ENCODE results near the gene MVB12B. TPM values are rescaled to one million over a fixed set of nuclear protein-coding genes. Genes with fewer than 3 reads are reported as not detected.

MVB12B gene
- polyA plus RNA-seq, 3 donors, result 1.9 to 6.2 (median 4.7) TPM

DNA sequence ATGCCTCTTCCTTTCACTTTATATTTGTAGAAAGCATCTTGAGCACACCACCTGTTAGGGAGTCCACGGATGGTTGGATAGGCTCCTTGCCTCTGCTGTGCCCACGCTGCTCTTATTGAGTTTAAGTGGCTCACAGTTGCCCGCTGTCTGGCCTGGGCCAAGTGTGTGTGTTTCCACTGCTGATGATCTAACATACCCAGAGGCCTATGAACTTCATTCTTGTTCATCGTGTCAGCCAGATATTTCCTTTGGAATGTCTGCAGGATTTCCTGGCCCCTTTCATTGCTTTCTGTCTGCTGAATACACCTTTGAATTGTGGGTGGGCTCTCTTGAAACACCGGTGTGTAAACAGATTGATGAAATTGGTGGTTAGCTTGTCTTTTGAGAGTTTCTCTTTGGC, 46.6 kb downstream of the MVB12B start:
- 60 to 82% (median 64%) methylated on average over 5 of the region's 5 CpGs for WGBS, 3 donors
- H3K27ac ChIP-seq (ENCODE audit: low read depth, low read length), result no peak overlapping the region

DNA sequence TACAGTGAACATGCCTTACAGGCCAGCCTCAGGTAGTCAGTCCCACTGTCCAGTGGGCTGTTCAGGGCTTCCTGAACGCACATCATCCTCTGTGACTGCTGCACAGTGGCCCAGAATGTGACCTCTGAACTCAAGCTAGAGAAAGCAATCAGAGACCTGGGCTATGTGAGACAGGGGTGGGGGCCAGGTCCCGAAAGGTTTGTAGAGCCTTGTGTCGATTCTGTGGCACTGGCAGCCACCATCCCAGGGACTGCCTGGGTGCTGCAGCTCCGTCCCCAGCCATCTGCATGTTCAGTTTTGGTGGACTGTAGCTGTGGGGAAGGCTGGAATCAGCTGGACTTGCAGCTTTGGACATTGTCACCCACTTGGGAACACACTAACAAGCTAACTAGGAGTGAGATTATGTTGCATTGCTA, 47.7 kb downstream of the MVB12B start:
- WGBS, 3 donors, result 88 to 93% (median 93%) methylated on average over 4 of the region's 4 CpGs
- no peak overlapping the region for H3K27ac ChIP-seq (ENCODE audit: low read depth, low read length)

DNA sequence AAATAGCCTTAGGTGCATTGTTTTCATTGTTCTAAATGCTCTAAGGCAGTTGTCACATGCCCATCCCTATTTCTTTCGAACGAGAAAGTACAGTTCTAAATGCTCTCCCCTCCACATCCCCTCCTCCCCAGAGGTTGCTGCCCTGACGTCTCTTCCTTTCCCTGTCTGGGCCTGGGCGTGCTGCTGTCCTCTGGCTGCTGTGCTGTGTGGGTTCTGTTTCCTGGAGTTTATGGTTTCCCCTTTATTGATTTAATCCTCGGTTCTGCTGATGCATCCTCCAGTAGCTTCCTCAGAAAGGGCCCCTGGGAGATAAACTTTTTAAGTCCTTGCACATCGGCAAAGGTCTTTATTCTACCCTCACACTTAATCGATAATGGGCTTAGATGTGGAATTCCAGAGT, 48.8 kb downstream of the MVB12B start:
- 14 to 60% (median 15%) methylated on average over 7 of the region's 7 CpGs for WGBS, 3 donors

DNA sequence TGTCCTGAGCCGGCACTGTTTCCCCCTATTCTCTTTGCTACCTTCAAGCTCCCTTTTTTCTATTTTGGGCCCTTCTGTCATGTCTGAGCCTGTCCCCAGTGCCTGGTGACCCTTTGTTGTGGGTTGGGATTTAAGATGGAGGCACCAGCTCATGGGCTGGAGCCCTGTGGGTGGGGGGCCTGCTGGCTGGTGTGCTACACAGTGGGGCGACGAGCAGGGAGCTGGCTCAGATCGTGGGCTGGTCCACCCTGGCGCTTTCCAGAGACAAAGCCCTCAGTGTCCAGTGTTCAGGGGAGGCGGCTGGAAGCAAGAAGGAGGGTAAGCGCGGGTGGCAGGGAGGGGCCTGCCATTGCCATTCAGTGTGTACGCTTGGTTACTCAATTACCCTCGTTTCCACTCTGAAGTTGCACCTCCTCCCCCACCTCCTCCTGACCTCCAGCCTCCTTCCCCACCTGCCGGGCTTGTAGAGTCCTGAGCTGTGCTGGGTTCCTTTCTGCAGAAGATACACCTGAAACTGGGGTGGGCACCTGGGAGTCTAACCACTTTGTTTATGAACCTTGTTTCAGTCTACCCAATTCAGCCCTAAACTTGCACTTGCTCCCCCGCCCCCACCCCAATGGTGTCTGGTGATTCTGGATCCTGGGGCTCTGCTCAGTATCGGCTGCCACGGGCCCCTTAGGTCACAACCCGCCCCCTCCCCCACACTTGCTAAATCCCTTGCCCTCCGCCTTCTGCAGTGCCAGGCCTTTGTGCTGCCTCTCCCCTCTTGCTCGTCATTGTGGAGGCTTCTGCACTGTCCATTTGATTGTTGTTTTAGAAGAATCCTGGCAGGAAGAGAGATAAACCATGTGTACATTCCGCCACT, 49.9 kb downstream of the MVB12B start:
- no peak overlapping the region for H3K27ac ChIP-seq (ENCODE audit: low read depth, low read length)
- 67 to 72% (median 70%) methylated on average over 18 of the region's 18 CpGs for WGBS, 3 donors

More for the DNA sequence above, 48.8 kb downstream of the MVB12B start:
- H3K27ac ChIP-seq (ENCODE audit: low read depth, low read length), result no peak overlapping the region

- WGBS, 3 donors, result 89 to 93% (median 90%) methylated on average over 2 of the region's 2 CpGs
- no peak overlapping the region for H3K27ac ChIP-seq (ENCODE audit: low read depth, low read length)
Observed at GRCh38 chr9:126377176-126377509, 50.5 kb downstream of the MVB12B start.

- WGBS, 3 donors, result 93 to 94% (median 93%) methylated on average over 9 of the region's 9 CpGs
- H3K27ac ChIP-seq (ENCODE audit: low read depth, low read length), result no peak overlapping the region
Observed at GRCh38 chr9:126377536-126377935, 50.9 kb downstream of the MVB12B start.

- WGBS, 3 donors, result 88 to 90% (median 89%) methylated on average over 7 of the region's 7 CpGs
- H3K27ac ChIP-seq (ENCODE audit: low read depth, low read length), result no peak overlapping the region
Observed at GRCh38 chr9:126378761-126379160, 52.1 kb downstream of the MVB12B start.

- 84 to 89% (median 88%) methylated on average over 9 of the region's 9 CpGs for WGBS, 3 donors
- no peak overlapping the region for H3K27ac ChIP-seq (ENCODE audit: low read depth, low read length)
Observed at GRCh38 chr9:126379661-126380360, 53.2 kb downstream of the MVB12B start.

DNA sequence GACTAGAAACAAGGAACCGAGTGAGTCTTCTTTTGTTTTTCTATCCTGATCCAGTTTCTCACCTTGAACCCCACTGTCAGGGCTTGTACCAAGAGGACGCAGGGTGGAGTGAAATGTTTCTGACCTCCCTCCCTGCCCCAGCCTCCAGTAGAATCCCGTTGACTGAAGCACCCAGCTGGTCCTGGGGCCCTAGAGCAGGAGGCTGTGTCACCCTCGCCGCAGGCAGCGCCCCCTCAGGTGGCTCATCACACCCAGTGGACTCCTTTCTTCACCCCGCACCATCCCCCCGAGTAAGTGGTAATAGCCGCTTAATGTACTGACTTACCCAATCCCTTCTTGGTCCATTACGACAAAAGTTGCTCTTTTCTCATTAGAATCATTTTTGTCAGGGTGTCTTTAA, 53.8 kb downstream of the MVB12B start:
- WGBS, 3 donors, result 89 to 92% (median 92%) methylated on average over 10 of the region's 10 CpGs
- H3K27ac ChIP-seq (ENCODE audit: low read depth, low read length), result no peak overlapping the region

DNA sequence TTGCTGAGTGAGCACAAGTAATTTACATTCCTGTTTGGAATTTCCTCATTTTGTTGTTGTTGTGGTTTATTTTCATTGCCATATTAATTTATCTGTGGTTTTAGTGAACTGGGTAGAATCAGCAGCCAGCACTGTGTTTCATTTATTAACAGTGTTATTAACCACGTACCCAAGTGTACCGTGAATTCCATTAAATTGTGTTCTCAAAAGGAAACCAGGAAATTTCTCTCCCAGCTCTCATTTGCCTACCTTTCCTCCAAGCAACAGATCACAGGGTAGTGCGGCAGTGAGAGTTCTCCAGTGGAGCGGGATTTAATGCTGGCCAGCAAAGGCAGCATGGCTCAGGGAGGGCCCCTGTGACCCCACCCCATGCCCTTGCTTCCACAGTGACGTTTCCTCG, 54.6 kb downstream of the MVB12B start:
- no peak overlapping the region for H3K27ac ChIP-seq (ENCODE audit: low read depth, low read length)
- WGBS, 3 donors, result 83 to 95% (median 95%) methylated on average over 6 of the region's 6 CpGs

DNA sequence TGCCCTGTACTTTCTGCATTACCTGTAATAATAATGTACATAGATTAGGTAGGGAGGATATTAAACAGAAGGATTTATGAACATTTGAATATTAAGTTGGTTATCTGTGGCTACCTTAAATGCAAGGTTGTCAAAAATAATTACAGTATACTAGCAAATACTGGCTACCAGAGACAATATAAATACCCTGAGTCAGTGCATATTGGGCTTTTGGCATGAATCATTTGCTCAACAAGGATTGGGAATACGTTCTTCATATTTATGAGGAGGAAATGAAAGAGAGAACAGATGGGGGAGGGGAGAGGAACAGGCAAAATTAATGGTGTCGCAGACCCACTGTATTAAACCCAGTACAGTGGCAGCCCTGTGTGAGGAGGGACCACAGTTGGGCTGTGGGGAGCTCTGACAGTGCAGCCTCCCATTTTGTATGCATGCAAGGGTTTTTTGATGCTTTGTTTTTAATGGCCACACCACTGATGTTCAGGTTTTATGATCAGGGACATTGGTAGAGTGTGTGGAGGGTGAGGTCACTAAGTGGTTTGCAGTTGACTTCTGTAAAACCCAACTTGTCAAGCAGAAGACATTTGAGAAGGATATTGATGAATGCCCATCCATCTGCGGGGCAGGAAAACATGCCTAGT, 56.9 kb downstream of the MVB12B start:
- no peak overlapping the region for H3K27ac ChIP-seq (ENCODE audit: low read depth, low read length)
- 67 to 91% (median 78%) methylated on average over 3 of the region's 3 CpGs for WGBS, 3 donors

DNA sequence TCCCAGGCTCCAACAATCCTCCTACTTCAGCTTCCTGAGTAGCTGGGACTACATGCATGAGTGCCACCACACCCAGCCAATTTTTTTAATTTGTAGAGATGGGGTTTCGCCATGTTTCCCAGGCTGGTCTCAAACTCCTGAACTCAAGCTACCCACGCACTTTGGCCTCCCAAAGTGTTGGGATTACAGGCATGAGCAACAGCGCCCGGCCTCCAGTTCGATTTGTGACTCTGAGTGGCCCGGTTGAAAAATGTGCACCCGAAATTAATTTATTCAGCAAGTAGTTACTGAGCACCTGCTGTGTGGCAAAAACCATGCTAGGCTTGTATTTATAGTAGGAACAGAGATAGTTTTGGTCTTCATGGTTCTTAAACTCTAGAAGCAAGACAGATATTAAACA, 58.3 kb downstream of the MVB12B start:
- no peak overlapping the region for H3K27ac ChIP-seq (ENCODE audit: low read depth, low read length)
- WGBS, 3 donors, result 95 to 97% (median 97%) methylated on average over 7 of the region's 7 CpGs

- H3K27ac ChIP-seq (ENCODE audit: low read depth, low read length), result no peak overlapping the region
- 71 to 78% (median 76%) methylated on average over 5 of the region's 5 CpGs for WGBS, 3 donors
Observed at GRCh38 chr9:126386088-126386487, 59.5 kb downstream of the MVB12B start.

- H3K27ac ChIP-seq (ENCODE audit: low read depth, low read length), result no peak overlapping the region
Observed at GRCh38 chr9:126386776-126387175, 60.1 kb downstream of the MVB12B start.

GRCh38 chr9:126388964-126389708, 62.5 kb downstream of the MVB12B start:
- 74 to 77% (median 76%) methylated on average over 8 of the region's 8 CpGs for WGBS, 3 donors
- H3K27ac ChIP-seq (ENCODE audit: low read depth, low read length), result peak overlapping the region; percentile 5

More at GRCh38 chr9:126386776-126387175, 60.1 kb downstream of the MVB12B start:
- WGBS, 3 donors, result 57 to 77% (median 75%) methylated on average over 6 of the region's 6 CpGs

DNA sequence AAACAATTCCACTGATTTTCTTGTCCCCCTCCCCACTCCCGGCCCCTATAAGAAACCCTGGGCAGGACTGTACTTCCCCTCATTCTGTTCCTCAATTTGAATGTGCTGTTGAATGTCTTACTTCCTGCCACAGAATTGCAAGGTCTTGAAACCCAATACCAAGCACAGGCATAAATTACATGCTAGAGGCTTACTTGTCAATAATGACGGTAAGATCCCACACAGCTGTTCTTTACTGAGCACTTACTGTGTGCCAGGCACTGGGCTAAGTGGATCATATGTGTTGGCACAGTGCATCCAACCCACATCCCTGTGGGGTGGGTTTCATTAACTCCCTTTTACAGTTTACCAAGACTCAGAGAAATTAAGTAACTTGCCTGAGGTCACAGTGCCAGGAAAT, 63.4 kb downstream of the MVB12B start:
- H3K27ac ChIP-seq (ENCODE audit: low read depth, low read length), result no peak overlapping the region
- WGBS, 3 donors, result 54 to 85% (median 71%) methylated on average over 2 of the region's 2 CpGs

GRCh38 chr9:126390923-126391322, 64.3 kb downstream of the MVB12B start:
- 71 to 93% (median 76%) methylated on average over 9 of the region's 9 CpGs for WGBS, 3 donors
- no peak overlapping the region for H3K27ac ChIP-seq (ENCODE audit: low read depth, low read length)

All from adipose tissue (tissue), 3 donors.